Neural cell (in vitro differentiated cells): ENCODE data around the gene GLT8D1.

ENCODE experiments used
- CTCF ChIP-seq: fragments of 450-650 bp; IDR thresholded peaks from 2 replicates; pipeline ENCODE4 v1.5.1; 2014; ENCODE audit warnings: antibody characterized with exemption, mild to moderate bottlenecking, moderate library complexity; ENCODE audit not compliant: poor library complexity, severe bottlenecking
- EP300 ChIP-seq: fragments of 450-650 bp; conservative IDR thresholded peaks from 2 replicates; pipeline ENCODE4 v1.6.1; 2014; ENCODE audit warnings: antibody characterized with exemption, mild to moderate bottlenecking, moderate library complexity; ENCODE audit not compliant: poor library complexity, severe bottlenecking
- EZH2 ChIP-seq: fragments of 200-600, 300-800 bp; shearing (Covaris generic), sonication (generic); IDR thresholded peaks from 2 replicates; pipeline ENCODE4 v1.6.1; 2014; ENCODE audit warnings: antibody characterized with exemption, low read length, borderline replicate concordance, mild to moderate bottlenecking; ENCODE audit not compliant: insufficient read depth, poor library complexity, severe bottlenecking
- POLR2AphosphoS5 ChIP-seq: IDR thresholded peaks from 2 replicates; pipeline ENCODE4 v1.6.1; 2012
- SMC3 ChIP-seq: fragments of 450-650 bp; conservative IDR thresholded peaks from 2 replicates; pipeline ENCODE4 v1.6.1; 2014; ENCODE audit warnings: antibody characterized with exemption, mild to moderate bottlenecking, moderate library complexity; ENCODE audit not compliant: poor library complexity
- TAF1 ChIP-seq: IDR thresholded peaks from 2 replicates; pipeline ENCODE4 v1.6.1; 2012; ENCODE audit warnings: low read depth
- TF ChIP-seq, protein P1 (sequence below): IDR thresholded peaks from 2 replicates; pipeline ENCODE4 v1.6.1; 2012; ENCODE audit warnings: borderline replicate concordance

DNA sequence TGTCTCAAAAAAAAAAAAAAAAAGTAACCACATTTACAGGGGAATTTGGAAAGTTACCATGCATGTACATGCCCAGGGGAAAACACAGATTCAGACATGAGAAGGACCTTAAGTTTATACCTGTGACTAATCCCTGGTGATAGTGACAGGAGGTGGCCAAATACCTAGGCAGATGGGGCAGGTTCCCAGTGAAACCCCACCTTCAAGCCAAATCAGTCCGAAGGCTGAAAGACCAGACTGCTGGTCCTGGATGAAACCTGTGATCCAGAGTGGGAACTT is 16.1 kb upstream of the GLT8D1 start:
- no peak for TF ChIP-seq CTCF
- TF ChIP-seq EP300: no peak
- no peak for TF ChIP-seq EZH2
- no peak for TF ChIP-seq SMC3
- TF ChIP-seq, protein P1, sequence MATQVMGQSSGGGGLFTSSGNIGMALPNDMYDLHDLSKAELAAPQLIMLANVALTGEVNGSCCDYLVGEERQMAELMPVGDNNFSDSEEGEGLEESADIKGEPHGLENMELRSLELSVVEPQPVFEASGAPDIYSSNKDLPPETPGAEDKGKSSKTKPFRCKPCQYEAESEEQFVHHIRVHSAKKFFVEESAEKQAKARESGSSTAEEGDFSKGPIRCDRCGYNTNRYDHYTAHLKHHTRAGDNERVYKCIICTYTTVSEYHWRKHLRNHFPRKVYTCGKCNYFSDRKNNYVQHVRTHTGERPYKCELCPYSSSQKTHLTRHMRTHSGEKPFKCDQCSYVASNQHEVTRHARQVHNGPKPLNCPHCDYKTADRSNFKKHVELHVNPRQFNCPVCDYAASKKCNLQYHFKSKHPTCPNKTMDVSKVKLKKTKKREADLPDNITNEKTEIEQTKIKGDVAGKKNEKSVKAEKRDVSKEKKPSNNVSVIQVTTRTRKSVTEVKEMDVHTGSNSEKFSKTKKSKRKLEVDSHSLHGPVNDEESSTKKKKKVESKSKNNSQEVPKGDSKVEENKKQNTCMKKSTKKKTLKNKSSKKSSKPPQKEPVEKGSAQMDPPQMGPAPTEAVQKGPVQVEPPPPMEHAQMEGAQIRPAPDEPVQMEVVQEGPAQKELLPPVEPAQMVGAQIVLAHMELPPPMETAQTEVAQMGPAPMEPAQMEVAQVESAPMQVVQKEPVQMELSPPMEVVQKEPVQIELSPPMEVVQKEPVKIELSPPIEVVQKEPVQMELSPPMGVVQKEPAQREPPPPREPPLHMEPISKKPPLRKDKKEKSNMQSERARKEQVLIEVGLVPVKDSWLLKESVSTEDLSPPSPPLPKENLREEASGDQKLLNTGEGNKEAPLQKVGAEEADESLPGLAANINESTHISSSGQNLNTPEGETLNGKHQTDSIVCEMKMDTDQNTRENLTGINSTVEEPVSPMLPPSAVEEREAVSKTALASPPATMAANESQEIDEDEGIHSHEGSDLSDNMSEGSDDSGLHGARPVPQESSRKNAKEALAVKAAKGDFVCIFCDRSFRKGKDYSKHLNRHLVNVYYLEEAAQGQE: no peak
- TF ChIP-seq TAF1: no peak
- no peak for TF ChIP-seq POLR2AphosphoS5
